Measurements from ENCODE around the gene DIS3.
A peak's percentile ranks its signal among the peaks of the same experiment; 100 is the strongest.
"Not testable (repeated sequence)": the region's sequence is repeated elsewhere in the genome, so short reads cannot be mapped to it uniquely, and the experiment has no call there.

DIS3 gene

GRCh38 chr13:72781451-72782439 lies at the start of gene DIS3, which contains the start of gene PIBF1:
DIS3 (minus strand) TSS chr13:72781900; CDS start chr13:72781832, 68 bp downstream.
PIBF1 (plus strand) TSS chr13:72782133; CDS start chr13:72783470, 1,337 bp downstream.
- Histone ChIP-seq H3K27ac (peak within 1 kb of the TSS; percentile 60; the same call in 1 of the 2 replicates), H3K9me3 (ENCODE audit: low read depth, low read length) (no peaks in the 10 kb centered on the region), H3K36me3 (ENCODE audit: insufficient read depth, low read length) (peaks cover 43% of the 10 kb centered on the region), H3K9ac (ENCODE audit: insufficient read length) (peak within 1 kb of the TSS; percentile 93), H3K4me3 (peak within 1 kb of the TSS; percentile 100)
- peak; percentile 87 for DNase-seq (ENCODE audit: low read depth, low spot score)
- TF ChIP-seq EZH2 (IDR thresholded peaks at IDR 0.05) (no peak), FOXP2 (optimal IDR thresholded peaks at IDR 0.05; ENCODE audit: control extremely low read depth, extremely low read length, insufficient read depth) (peak; percentile 82), POLR2AphosphoS5 (IDR thresholded peaks at IDR 0.05; ENCODE audit: borderline replicate concordance, low read depth, low read length) (peak; percentile 80)

GRCh38 chr13:72823724-72824123 lies 42.0 kb upstream of the DIS3 start:
- TF ChIP-seq EZH2 (IDR thresholded peaks at IDR 0.05) = no peak
- TF ChIP-seq POLR2AphosphoS5 (IDR thresholded peaks at IDR 0.05; ENCODE audit: borderline replicate concordance, low read depth, low read length) = no peak
- no peak for TF ChIP-seq FOXP2 (optimal IDR thresholded peaks at IDR 0.05; ENCODE audit: control extremely low read depth, extremely low read length, insufficient read depth)
- H3K9me3 ChIP-seq (ENCODE audit: low read depth, low read length) = no peaks in the 10 kb centered on the region
- peaks cover 40% of the 10 kb centered on the region for H3K36me3 ChIP-seq (ENCODE audit: insufficient read depth, low read length)
- DNase-seq (ENCODE audit: low read depth, low spot score) = no peak
- no peak overlapping the region for H3K27ac ChIP-seq
- no peak overlapping the region for H3K4me3 ChIP-seq
- H3K9ac ChIP-seq (ENCODE audit: insufficient read length) = no peak overlapping the region

GRCh38 chr13:72823081-72823480 lies 41.4 kb upstream of the DIS3 start:
- peaks cover 35% of the 10 kb centered on the region for H3K36me3 ChIP-seq (ENCODE audit: insufficient read depth, low read length)
- no peak for TF ChIP-seq EZH2 (IDR thresholded peaks at IDR 0.05)
- TF ChIP-seq FOXP2 (optimal IDR thresholded peaks at IDR 0.05; ENCODE audit: control extremely low read depth, extremely low read length, insufficient read depth) = no peak
- no peak for TF ChIP-seq POLR2AphosphoS5 (IDR thresholded peaks at IDR 0.05; ENCODE audit: borderline replicate concordance, low read depth, low read length)
- H3K4me3 ChIP-seq = no peak overlapping the region
- no peak for DNase-seq (ENCODE audit: low read depth, low spot score)
- no peak overlapping the region for H3K27ac ChIP-seq
- no peak overlapping the region for H3K9ac ChIP-seq (ENCODE audit: insufficient read length)
- no peaks in the 10 kb centered on the region for H3K9me3 ChIP-seq (ENCODE audit: low read depth, low read length)

- Histone ChIP-seq H3K9me3 (ENCODE audit: low read depth, low read length) (no peaks in the 10 kb centered on the region), H3K4me3 (no peak overlapping the region), H3K27ac (no peak overlapping the region), H3K36me3 (ENCODE audit: insufficient read depth, low read length) (peaks cover 27% of the 10 kb centered on the region), H3K9ac (ENCODE audit: insufficient read length) (no peak overlapping the region)
- TF ChIP-seq EZH2 (IDR thresholded peaks at IDR 0.05) (no peak), POLR2AphosphoS5 (IDR thresholded peaks at IDR 0.05; ENCODE audit: borderline replicate concordance, low read depth, low read length) (no peak), FOXP2 (optimal IDR thresholded peaks at IDR 0.05; ENCODE audit: control extremely low read depth, extremely low read length, insufficient read depth) (no peak)
- no peak for DNase-seq (ENCODE audit: low read depth, low spot score)
Measured at GRCh38 chr13:72820898-72821279, 39.2 kb upstream of the DIS3 start.

- Histone ChIP-seq H3K9ac (ENCODE audit: insufficient read length) (no peak overlapping the region), H3K4me3 (no peak overlapping the region), H3K27ac (no peak overlapping the region), H3K9me3 (ENCODE audit: low read depth, low read length) (no peaks in the 10 kb centered on the region), H3K36me3 (ENCODE audit: insufficient read depth, low read length) (peaks cover 26% of the 10 kb centered on the region)
- TF ChIP-seq EZH2 (IDR thresholded peaks at IDR 0.05) = no peak
- TF ChIP-seq FOXP2 (optimal IDR thresholded peaks at IDR 0.05; ENCODE audit: control extremely low read depth, extremely low read length, insufficient read depth) = no peak
- no peak for TF ChIP-seq POLR2AphosphoS5 (IDR thresholded peaks at IDR 0.05; ENCODE audit: borderline replicate concordance, low read depth, low read length)
- no peak for DNase-seq (ENCODE audit: low read depth, low spot score)
Measured at GRCh38 chr13:72820156-72820897, 38.6 kb upstream of the DIS3 start.

- Histone ChIP-seq H3K27ac (no peak overlapping the region), H3K36me3 (ENCODE audit: insufficient read depth, low read length) (peaks cover 18% of the 10 kb centered on the region)
- TF ChIP-seq POLR2AphosphoS5 (IDR thresholded peaks at IDR 0.05; ENCODE audit: borderline replicate concordance, low read depth, low read length) (no peak), FOXP2 (optimal IDR thresholded peaks at IDR 0.05; ENCODE audit: control extremely low read depth, extremely low read length, insufficient read depth) (no peak), EZH2 (IDR thresholded peaks at IDR 0.05) (no peak)
Measured at GRCh38 chr13:72808917-72809500, 27.3 kb upstream of the DIS3 start.

GRCh38 chr13:72806514-72806913 lies 24.8 kb upstream of the DIS3 start:
- not testable (repeated sequence) for H3K9ac ChIP-seq (ENCODE audit: insufficient read length); DNase-seq (ENCODE audit: low read depth, low spot score)
- peaks cover 20% of the 10 kb centered on the region for H3K36me3 ChIP-seq (ENCODE audit: insufficient read depth, low read length)

More at GRCh38 chr13:72808917-72809500, 27.3 kb upstream of the DIS3 start:
- no peaks in the 10 kb centered on the region for H3K9me3 ChIP-seq (ENCODE audit: low read depth, low read length)
- H3K4me3 ChIP-seq = no peak overlapping the region
- peak; percentile 2 for DNase-seq (ENCODE audit: low read depth, low spot score)
- H3K9ac ChIP-seq (ENCODE audit: insufficient read length) = no peak overlapping the region

More at GRCh38 chr13:72806514-72806913, 24.8 kb upstream of the DIS3 start:
- H3K9me3 ChIP-seq (ENCODE audit: low read depth, low read length); H3K27ac ChIP-seq; H3K4me3 ChIP-seq: not testable (repeated sequence)

Measured in SK-N-MC (cell line).